Heart right ventricle (tissue), 16 donors: ENCODE data around the gene PTPRN2. TPM values are rescaled to one million over a fixed set of nuclear protein-coding genes. Genes with fewer than 3 reads are reported as not detected.

Experiments used
- ATAC-seq, 8 donors: fragments of 200-7000 bp; cut with Tn5 transposase; one replicate each; pipeline ENCODE4 v1.9.1; 2020; ENCODE audit warnings: mild to moderate bottlenecking in 8 of 8, moderate library complexity in 8 of 8, moderate number of reproducible peaks in 1 of 8
- DNase-seq, 2 donors: peaks; one replicate each; pipeline ENCODE4 v3.0.0-alpha.2; 2020
- H3K27ac ChIP-seq, 10 donors: fragments of 200-600 bp; sonication (generic) in 2 of 10; one replicate each; pipeline versions ENCODE4 v1.5.0 to v1.8.0; 2020 to 2022; ENCODE audit warnings: mild to moderate bottlenecking in 3 of 10
- H3K27me3 ChIP-seq, 7 donors: fragments of 200-600 bp; one replicate each; pipeline ENCODE4 v1.8.0; 2021 to 2022; ENCODE audit warnings: mild to moderate bottlenecking in 2 of 7
- H3K36me3 ChIP-seq, 9 donors: fragments of 200-600 bp; sonication (generic) in 1 of 9; one replicate each; pipeline versions ENCODE4 v1.5.0 to v1.8.0; 2020 to 2022; ENCODE audit warnings: mild to moderate bottlenecking in 2 of 9
- H3K4me1 ChIP-seq, 9 donors: fragments of 200-600 bp; sonication (generic) in 1 of 9; one replicate each; pipeline versions ENCODE4 v1.5.0 to v1.8.0; 2020 to 2022; ENCODE audit warnings: mild to moderate bottlenecking in 4 of 9
- H3K4me3 ChIP-seq, 10 donors: fragments of 200-600 bp; sonication (generic) in 2 of 10; one replicate each; pipeline versions ENCODE4 v1.5.0 to v1.8.0; 2020 to 2022; ENCODE audit warnings: mild to moderate bottlenecking in 7 of 10, moderate library complexity in 2 of 10
- H3K9me3 ChIP-seq, 11 donors: fragments of 200-600 bp in 10 of 11; sonication (generic) in 2 of 11; one replicate each; pipeline versions ENCODE4 v1.5.0 to v1.8.0; 2013 to 2022; ENCODE audit warnings: mild to moderate bottlenecking in 2 of 11, control low read depth in 1 of 11, moderate library complexity in 1 of 11
- CTCF ChIP-seq, 9 donors: fragments of 200-600 bp; sonication (generic) in 2 of 9; IDR thresholded peaks; one replicate each; pipeline versions ENCODE4 v1.5.0 to v1.8.0; 2021 to 2022; ENCODE audit warnings: antibody characterized with exemption in 9 of 9, mild to moderate bottlenecking in 5 of 9, moderate library complexity in 1 of 9
- WGBS, 2 donors: extraction: QIAGEN DNeasy Blood & Tissue Kit; methylation state at CpG; one replicate each; pipeline ENCODE4 v1.1.7; 2013; ENCODE audit warnings: inconsistent platforms in 1 of 2; 5-methylcytosine and 5-hydroxymethylcytosine counted together
- intact Hi-C, 10 donors: fragments of 100-400 bp; cut with DNase I; formaldehyde crosslinking; loops; one replicate each; pipeline versions ENCODE4 v1.11.1 to v1.14.2; 2022
- polyA plus RNA-seq, 2 donors: library from polyadenylated mRNA; stranded (reverse); fragments of 200-250 nt; gene quantifications; one replicate each; pipeline ENCODE4 v1.2.3, GENCODE V29; 2013
- total RNA-seq, 10 donors: library from RNA; stranded (reverse); fragmentation: NEBNext Ultra II Directional in 3 of 10; extraction: Animal tissue kit (Norgen Biotek cat#: 25700) in 3 of 10; gene quantifications; one replicate each; pipeline versions ENCODE4 v1.2.1 to v1.2.4, GENCODE V29; 2021 to 2023
- donor health status: Arrhythmogenic right ventricular cardiomyopathy.
- donor health status: ischemic (EF 13 %, LVEDD 7.1; RV severe dilation, severe dysfunction).
- donor health status: healthy with polysubstance abuse.
- donor health status: DM: no; HTN: yes; CAD: no.
- donor health status: DM: no; HTN: no; CAD: no.
- donor health status: ischemic (EF 25% LVEDD 6.9; RV normal size, moderate dysfunction).
- donor health status: ischemic (EF 25% LVEDD 5.7; RV mildly dilated, moderate dysfunction).
- donor health status: healthy.
- donor health status: DM: yes; HTN: yes; CAD: no.
- donor health status: Ischemic cardiomyopathy.
- donor health status: ischemic (EF 35%, LVEDD 5.7; RV mildly dilated, moderate dysfunction).
- donor health status: nonischemic (EF 11% LVEDD 7.7; RV severe dilation, severe dysfunction).
- donor health status: DM: yes; HTN: yes; CAD: no.
- donor health status: PGD.
- donor health status: ischemic (EF 29% LVEDD 5.4; RV normal size, mild dysfunction).
- donor health status: nonischemic (EF 23%, LVEDD 6.1; RV moderate dilation, normal function).

The PTPRN2 gene
- total and polyA plus RNA-seq, 12 donors: 0.82 to 1.8 (median 1.3) TPM

GRCh38 chr7:157837047-157837446 is 750.6 kb downstream of the PTPRN2 start:
- intact Hi-C loops: no loop called here
- no peak for TF ChIP-seq CTCF (IDR thresholded peaks at IDR 0.05)
- Histone ChIP-seq H3K9me3 (peaks cover 0 to 4% (median 0%) of the 10 kb centered on the region in 11 donors), H3K36me3 (no peaks in the 10 kb centered on the region), H3K4me3 (no peak overlapping the region), H3K27me3 (peaks cover 0 to 20% (median 13%) of the 10 kb centered on the region in 7 donors), H3K27ac (no peak overlapping the region), H3K4me1 (no peaks in the 10 kb centered on the region)
- DNase-seq: no peak
- ATAC-seq: no peak
- WGBS, 2 donors: 85 to 87% methylated on average over 6 of the region's 6 CpGs

- Histone ChIP-seq H3K27ac (no peak overlapping the region), H3K9me3 (no peaks in the 10 kb centered on the region), H3K4me1 (no peaks in the 10 kb centered on the region), H3K27me3 (peaks cover 0 to 9% (median 1%) of the 10 kb centered on the region in 7 donors), H3K36me3 (no peaks in the 10 kb centered on the region), H3K4me3 (no peak overlapping the region)
- DNase-seq (no peak), ATAC-seq (no peak)
- intact Hi-C loops: no loop called here
- WGBS, 2 donors: 84 to 85% methylated on average over 20 of the region's 20 CpGs
- no peak for TF ChIP-seq CTCF (IDR thresholded peaks at IDR 0.05)
Measured at GRCh38 chr7:157834501-157835163, 753.0 kb downstream of the PTPRN2 start.

GRCh38 chr7:157832866-157833607 is 754.6 kb downstream of the PTPRN2 start:
- no peak for DNase-seq
- no peak for ATAC-seq
- 88 to 90% methylated on average over 35 of the region's 35 CpGs for WGBS, 2 donors
- TF ChIP-seq CTCF (IDR thresholded peaks at IDR 0.05): no peak
- no peak overlapping the region for H3K27ac ChIP-seq
- intact Hi-C loops: no loop called here
- no peaks in the 10 kb centered on the region for H3K4me1 ChIP-seq
- no peaks in the 10 kb centered on the region for H3K36me3 ChIP-seq
- H3K4me3 ChIP-seq: no peak overlapping the region
- no peaks in the 10 kb centered on the region for H3K9me3 ChIP-seq
- peaks cover 0 to 9% (median 5%) of the 10 kb centered on the region in 7 donors for H3K27me3 ChIP-seq

GRCh38 chr7:157832421-157832820 is 755.2 kb downstream of the PTPRN2 start:
- ATAC-seq (no peak), DNase-seq (no peak)
- 66 to 67% methylated on average over 6 of the region's 6 CpGs for WGBS, 2 donors
- H3K27me3 ChIP-seq: peaks cover 0 to 9% (median 5%) of the 10 kb centered on the region in 7 donors
- H3K4me3 ChIP-seq: no peak overlapping the region
- TF ChIP-seq CTCF (IDR thresholded peaks at IDR 0.05): no peak
- no peaks in the 10 kb centered on the region for H3K9me3 ChIP-seq
- no peak overlapping the region for H3K27ac ChIP-seq
- H3K4me1 ChIP-seq: no peaks in the 10 kb centered on the region
- intact Hi-C loops: no loop called here
- no peaks in the 10 kb centered on the region for H3K36me3 ChIP-seq
